CD8-positive, alpha-beta memory T cell (primary cell): Measurements from ENCODE around the gene ANXA2R. TPM values are rescaled to one million over a fixed set of nuclear protein-coding genes. Genes with fewer than 3 reads are reported as not detected.
"Not testable (repeated sequence)": the region's sequence is repeated elsewhere in the genome, so short reads cannot be mapped to it uniquely, and the experiment has no call there.

Experiments used
- CTCF ChIA-PET: fragments of 350-600 bp; sonication (Branson Sonifier 250); formaldehyde crosslinking; loops from one replicate; lab custom pipeline; 2021; ENCODE audit warnings: antibody characterized with exemption; lab: Charles Lee
- POLR2A ChIA-PET: fragments of 350-600 bp; sonication (Branson Sonifier 250); formaldehyde crosslinking; loops from one replicate; lab custom pipeline; 2021; ENCODE audit warnings: antibody characterized with exemption; lab: Charles Lee
- DNase-seq, 5 donors: peaks; one replicate each; pipeline versions ENCODE4 v3.0.0 to v3.0.0-alpha.2; 2020 to 2022; ENCODE audit warnings: mixed read lengths in 1 of 5
- H3K27ac ChIP-seq: one replicate; pipeline ENCODE4 v1.7.0; 2013; ENCODE audit warnings: low read depth, mild to moderate bottlenecking, low read length, moderate library complexity
- H3K27me3 ChIP-seq: 2 replicates; pipeline ENCODE4 v1.7.0; 2013; ENCODE audit warnings: low read length, mild to moderate bottlenecking; ENCODE audit not compliant: insufficient read depth, poor library complexity, severe bottlenecking
- H3K36me3 ChIP-seq: 2 replicates; pipeline ENCODE4 v1.7.0; 2013; ENCODE audit warnings: mild to moderate bottlenecking, low read length, moderate library complexity; ENCODE audit not compliant: insufficient read depth
- H3K4me1 ChIP-seq: 2 replicates; pipeline ENCODE4 v1.7.0; 2013; ENCODE audit warnings: mild to moderate bottlenecking, low read length, moderate library complexity; ENCODE audit not compliant: insufficient read depth
- H3K4me3 ChIP-seq: 2 replicates; pipeline ENCODE4 v1.7.0; 2013; ENCODE audit warnings: mild to moderate bottlenecking, low read length
- H3K9me3 ChIP-seq: 2 replicates; pipeline ENCODE4 v1.7.0; 2013; ENCODE audit warnings: mild to moderate bottlenecking, low read length
- H3K27ac Mint-ChIP-seq, 8 donors: one replicate each; pipeline ENCODE4 v1.8.0; 2020 to 2021; ENCODE audit warnings: mixed read lengths in 8 of 8, mild to moderate bottlenecking in 6 of 8, inconsistent platforms in 3 of 8, moderate library complexity in 3 of 8
- H3K27me3 Mint-ChIP-seq, 2 donors: one replicate each; pipeline ENCODE4 v1.8.0; 2020 to 2021; ENCODE audit warnings: mixed read lengths in 2 of 2, mild to moderate bottlenecking in 1 of 2, moderate library complexity in 1 of 2
- H3K36me3 Mint-ChIP-seq, 3 donors: one replicate each; pipeline ENCODE4 v1.8.0; 2020 to 2021; ENCODE audit warnings: mixed read lengths in 3 of 3, inconsistent platforms in 1 of 3, mild to moderate bottlenecking in 1 of 3
- H3K4me1 Mint-ChIP-seq, 3 donors: one replicate each; pipeline ENCODE4 v1.8.0; 2020 to 2021; ENCODE audit warnings: mixed read lengths in 3 of 3, inconsistent platforms in 1 of 3, mild to moderate bottlenecking in 1 of 3
- H3K4me3 Mint-ChIP-seq, 7 donors: one replicate each; pipeline ENCODE4 v1.8.0; 2020 to 2021; ENCODE audit warnings: mixed read lengths in 7 of 7, mild to moderate bottlenecking in 6 of 7, moderate library complexity in 4 of 7, inconsistent platforms in 2 of 7
- H3K9me3 Mint-ChIP-seq, 5 donors: one replicate each; pipeline ENCODE4 v1.8.0; 2020 to 2022; ENCODE audit warnings: mixed read lengths in 5 of 5, mild to moderate bottlenecking in 3 of 5, moderate library complexity in 2 of 5, inconsistent platforms in 1 of 5
- polyA plus RNA-seq: library from polyadenylated mRNA; unstranded; fragments of 300-500 nt; fragmentation: Illumina TruSeq; gene quantifications from one replicate; pipeline ENCODE4 v1.2.3, GENCODE V29; 2021
- total RNA-seq, 2 experiments: library from RNA; stranded (reverse); gene quantifications; one replicate each; pipeline ENCODE4 v1.2.3, GENCODE V29; 2021

Gene ANXA2R
- total and polyA plus RNA-seq, 3 experiments from 2014 or later: 6.0 to 55.9 (median 6.8) TPM

DNA sequence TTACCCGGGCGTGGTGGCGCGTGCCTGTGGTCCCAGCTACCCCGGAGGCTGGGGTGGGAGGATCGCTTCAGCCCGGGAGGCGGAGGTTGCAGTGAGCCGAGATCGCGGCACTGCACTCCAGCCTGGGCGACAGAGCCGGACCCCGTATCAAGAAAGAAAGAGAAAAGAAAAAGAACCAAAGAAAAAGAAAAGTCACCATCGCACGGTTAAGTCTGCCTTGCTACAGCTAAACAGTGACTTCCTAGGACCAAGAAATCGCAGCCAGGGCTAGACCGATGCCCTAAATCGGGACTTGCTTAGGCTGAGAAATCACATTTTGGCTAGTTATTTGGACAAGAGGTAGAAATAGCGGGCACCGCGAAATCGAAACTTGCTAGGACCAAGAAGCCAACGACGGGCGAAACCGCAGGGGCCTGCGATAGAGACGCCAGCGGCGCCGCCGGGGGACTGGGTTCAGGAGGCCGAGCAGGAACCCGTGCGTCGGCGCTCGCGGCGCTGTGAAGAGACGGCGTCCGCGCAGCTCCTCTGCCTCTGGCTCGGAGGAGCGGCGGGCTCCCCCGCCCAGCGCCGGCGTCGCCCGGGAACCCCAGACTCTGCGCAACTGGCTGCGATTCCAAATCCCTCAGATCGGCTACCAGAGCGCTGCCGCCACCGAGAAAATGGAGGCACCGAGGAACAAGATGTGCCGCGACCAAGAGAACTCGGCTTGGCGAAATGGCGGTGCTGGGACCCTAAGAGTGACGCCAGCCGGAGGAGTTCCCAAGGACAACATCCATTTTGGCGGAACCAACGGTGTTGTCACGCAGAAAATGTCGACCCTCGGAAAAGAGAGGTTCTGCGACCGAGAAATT is 26.1 kb upstream of the ANXA2R start:
- peaks cover 31% of the 10 kb centered on the region for H3K4me1 ChIP-seq
- H3K27ac ChIP-seq: peak overlapping the region; percentile 99
- ChIA-PET CTCF (interaction anchor here (1.2 to 6.1 kb wide), 17 partner anchors 10 to 157 kb away, joined by 3 to 142 read pairs (median 9); partner anchors contain the start of genes ANXA2R and ZNF131), POLR2A (interaction anchor here (0.6 to 5.5 kb wide), 17 partner anchors 17 to 1162 kb away, joined by 3 to 222 read pairs (median 6); partner anchors contain the start of genes ANXA2R, HMGCS1, RIMOC1 and TMEM267)
- H3K9me3 ChIP-seq: no peaks in the 10 kb centered on the region
- Mint-ChIP-seq H3K27ac (peak overlapping the region; percentile 96 to 100 (median 99)), H3K9me3 (peaks cover 0 to 4% (median 2%) of the 10 kb centered on the region in 5 donors), H3K36me3 (peaks cover 6 to 53% (median 13%) of the 10 kb centered on the region in 3 donors), H3K4me3 (peak overlapping the region; percentile 91 to 99 (median 98)), H3K27me3 (no peaks in the 10 kb centered on the region), H3K4me1 (peaks cover 42 to 56% (median 53%) of the 10 kb centered on the region in 3 donors)
- H3K36me3 ChIP-seq: peaks cover 6% of the 10 kb centered on the region
- peak; percentile 62 to 89 (median 83) for DNase-seq
- H3K4me3 ChIP-seq: peak overlapping the region; percentile 99
- no peaks in the 10 kb centered on the region for H3K27me3 ChIP-seq

DNA sequence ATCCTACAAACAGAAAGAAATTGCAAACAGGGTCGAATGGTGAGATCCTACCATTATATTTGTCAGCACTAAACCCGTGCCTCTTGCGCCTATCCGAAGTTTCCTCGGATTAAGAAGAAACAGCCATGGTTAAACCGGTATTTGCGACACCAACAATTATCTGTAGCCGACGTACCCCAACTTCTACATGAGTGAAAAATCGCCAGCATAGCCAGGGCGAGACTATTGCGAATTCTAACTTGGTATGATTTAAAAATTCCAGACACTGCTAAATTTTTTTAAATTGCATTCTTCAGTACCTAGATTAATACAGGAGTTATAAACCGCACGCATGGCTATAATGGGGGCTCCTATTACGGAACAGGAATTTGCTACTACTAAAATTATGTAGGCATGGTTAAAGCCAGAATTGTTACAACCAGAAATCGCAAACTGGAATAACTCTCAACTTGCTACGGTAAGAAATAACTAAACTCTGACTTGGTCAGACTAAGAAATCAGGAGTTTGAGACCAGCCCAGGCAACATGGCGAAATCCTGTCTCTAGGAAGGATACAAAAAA is 25.3 kb upstream of the ANXA2R start:
- peak overlapping the region; percentile 91 to 99 (median 98) for H3K4me3 Mint-ChIP-seq
- peak overlapping the region; percentile 99 for H3K4me3 ChIP-seq
- H3K27me3 ChIP-seq: no peaks in the 10 kb centered on the region
- H3K9me3 Mint-ChIP-seq: peaks cover 0 to 7% (median 2%) of the 10 kb centered on the region in 5 donors
- H3K9me3 ChIP-seq: no peaks in the 10 kb centered on the region
- ChIA-PET CTCF (interaction anchor here (0.7 to 6.1 kb wide), 24 partner anchors 8 to 156 kb away, joined by 3 to 142 read pairs (median 7); partner anchors contain the start of genes ANXA2R and ZNF131), POLR2A (interaction anchor here (0.6 to 5.5 kb wide), 18 partner anchors 16 to 1161 kb away, joined by 3 to 222 read pairs (median 10); partner anchors contain the start of genes ANXA2R, HMGCS1, RIMOC1 and TMEM267)
- peak overlapping the region; percentile 99 for H3K27ac ChIP-seq
- H3K4me1 Mint-ChIP-seq: peaks cover 38 to 50% (median 49%) of the 10 kb centered on the region in 3 donors
- peaks cover 31% of the 10 kb centered on the region for H3K4me1 ChIP-seq
- no peaks in the 10 kb centered on the region for H3K27me3 Mint-ChIP-seq
- peak in 1 of 5 donors; percentile 52 for DNase-seq
- no peaks in the 10 kb centered on the region for H3K36me3 ChIP-seq
- peak overlapping the region; percentile 96 to 100 (median 99) for H3K27ac Mint-ChIP-seq
- peaks cover 2 to 46% (median 6%) of the 10 kb centered on the region in 3 donors for H3K36me3 Mint-ChIP-seq

DNA sequence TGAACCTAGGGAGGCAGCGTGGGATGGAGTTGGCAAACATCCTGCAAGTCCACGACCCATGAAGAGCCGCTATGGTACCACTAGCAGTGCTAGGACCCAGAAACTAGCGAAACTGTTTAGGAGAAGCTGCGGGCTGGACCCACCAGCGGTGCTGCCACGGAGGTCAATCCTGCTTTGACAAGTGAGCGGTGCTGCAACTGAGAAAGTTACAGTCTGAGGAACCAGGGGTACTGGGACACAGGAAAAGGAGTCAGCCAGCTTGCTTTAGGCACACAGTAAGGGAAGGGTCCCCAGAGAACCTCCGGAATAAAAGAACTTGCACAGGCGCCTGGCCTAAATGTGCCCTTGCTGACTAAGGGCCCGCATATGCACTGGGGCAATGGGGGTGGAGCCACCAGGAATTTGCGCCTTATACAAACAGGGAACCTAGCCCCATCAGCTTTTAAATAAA is 23.6 kb upstream of the ANXA2R start:
- Histone ChIP-seq H3K27me3 (no peaks in the 10 kb centered on the region), H3K4me3 (no peak overlapping the region), H3K9me3 (no peaks in the 10 kb centered on the region), H3K4me1 (peaks cover 24% of the 10 kb centered on the region), H3K36me3 (no peaks in the 10 kb centered on the region), H3K27ac (peak overlapping the region; percentile 99)
- Mint-ChIP-seq H3K4me1 (peaks cover 26 to 34% (median 33%) of the 10 kb centered on the region in 3 donors), H3K4me3 (peak overlapping the region; percentile 15 to 99 (median 98)), H3K27ac (peak overlapping the region; percentile 78 to 100 (median 99)), H3K36me3 (peaks cover under 1 to 36% (median 14%) of the 10 kb centered on the region in 3 donors), H3K27me3 (no peaks in the 10 kb centered on the region), H3K9me3 (peaks cover 0 to 12% (median 5%) of the 10 kb centered on the region in 5 donors)
- CTCF ChIA-PET: interaction anchor here (1.5 to 6.1 kb wide), 11 partner anchors 10 to 155 kb away, joined by 3 to 142 read pairs (median 14); partner anchors contain the start of gene ANXA2R
- POLR2A ChIA-PET: interaction anchor here (1.8 to 5.5 kb wide), 7 partner anchors 24 to 420 kb away, joined by 13 to 222 read pairs (median 75); partner anchors contain the start of genes ANXA2R, TMEM267 and ZNF131
- DNase-seq: peak in 1 of 5 donors; percentile 11

DNA sequence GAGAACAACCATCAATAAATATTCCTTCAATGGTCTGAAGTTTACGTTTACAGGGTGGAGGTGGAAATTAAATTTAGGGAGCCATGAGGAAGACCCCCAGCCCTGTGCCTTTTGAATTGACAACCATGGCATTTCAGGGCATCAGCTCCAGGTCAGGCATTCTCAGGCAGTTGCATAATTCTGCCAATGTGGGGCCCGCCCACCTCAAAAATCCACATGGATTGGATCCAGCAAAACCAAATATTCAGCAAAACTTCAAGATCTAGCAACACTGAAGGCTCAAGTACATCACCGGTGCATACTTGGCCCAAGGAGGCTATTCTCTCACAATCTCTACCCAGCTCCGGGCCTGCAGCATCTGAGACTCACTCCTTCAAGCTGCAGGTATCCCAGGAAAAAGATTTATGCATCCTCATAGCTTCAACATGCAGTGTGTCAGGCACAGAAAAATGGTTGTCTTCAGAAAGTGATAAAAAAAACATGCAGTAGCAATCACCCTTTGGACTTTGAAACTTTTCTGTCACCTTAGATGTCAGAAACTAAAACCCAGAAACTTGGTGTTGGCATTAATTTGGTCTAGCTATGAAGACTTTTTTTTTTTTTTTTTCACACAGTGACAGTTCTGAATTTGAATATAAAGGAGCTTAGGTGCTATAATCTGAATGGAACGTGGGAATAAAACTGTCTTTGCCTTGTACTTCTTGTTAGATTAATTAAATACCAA is 21.4 kb upstream of the ANXA2R start:
- ChIA-PET POLR2A (interaction anchor here (0.6 to 1.6 kb wide), 5 partner anchors 12 to 422 kb away, joined by 3 to 7 read pairs (median 4); partner anchors contain the start of gene TMEM267), CTCF (interaction anchor here (1.0 to 2.0 kb wide), 9 partner anchors 10 to 327 kb away, joined by 3 to 6 read pairs (median 3); no protein-coding TSS in a partner anchor)
- Histone ChIP-seq H3K36me3 (no peaks in the 10 kb centered on the region), H3K4me3 (no peak overlapping the region), H3K27ac (no peak overlapping the region), H3K4me1 (peaks cover 9% of the 10 kb centered on the region), H3K27me3 (no peaks in the 10 kb centered on the region), H3K9me3 (no peaks in the 10 kb centered on the region)
- H3K4me1 Mint-ChIP-seq: peaks cover 10 to 19% (median 16%) of the 10 kb centered on the region in 3 donors
- H3K9me3 Mint-ChIP-seq: peaks cover 0 to 12% (median 7%) of the 10 kb centered on the region in 5 donors
- DNase-seq: no peak
- H3K27me3 Mint-ChIP-seq: no peaks in the 10 kb centered on the region
- peak overlapping the region in 7 of 8 donors; percentile 7 to 84 (median 62) for H3K27ac Mint-ChIP-seq
- H3K4me3 Mint-ChIP-seq: peak overlapping the region in 1 of 7 donors; percentile 81
- peaks cover 0 to 21% (median 16%) of the 10 kb centered on the region in 3 donors for H3K36me3 Mint-ChIP-seq

DNA sequence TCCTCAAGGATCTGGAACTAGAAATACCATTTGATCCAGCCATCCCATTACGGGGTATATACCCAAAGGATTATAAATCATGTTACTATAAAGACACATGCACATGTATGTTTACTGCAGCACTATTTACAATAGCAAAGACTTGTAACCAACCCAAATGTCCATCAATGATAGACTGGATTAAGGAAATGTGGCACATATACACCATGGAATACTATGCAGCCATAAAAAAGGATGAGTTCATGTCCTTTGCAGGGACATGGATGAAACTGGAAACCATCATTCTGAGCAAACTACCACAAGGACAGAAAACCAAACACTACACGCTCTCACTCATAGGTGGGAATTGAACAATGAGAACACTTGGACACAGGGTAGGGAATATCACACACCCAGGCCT is 19.9 kb upstream of the ANXA2R start:
- H3K27me3 Mint-ChIP-seq, H3K9me3 ChIP-seq, POLR2A ChIA-PET, H3K27ac ChIP-seq, H3K4me1 ChIP-seq, H3K27me3 ChIP-seq, DNase-seq, H3K4me3 ChIP-seq, H3K36me3 ChIP-seq, CTCF ChIA-PET: not testable (repeated sequence)
- peak overlapping the region in 1 of 7 donors; percentile 60 for H3K4me3 Mint-ChIP-seq
- H3K9me3 Mint-ChIP-seq: peaks cover 0 to 18% (median 14%) of the 10 kb centered on the region in 5 donors
- peaks cover 4 to 33% (median 7%) of the 10 kb centered on the region in 3 donors for H3K36me3 Mint-ChIP-seq
- H3K4me1 Mint-ChIP-seq: peaks cover 10 to 19% (median 16%) of the 10 kb centered on the region in 3 donors
- H3K27ac Mint-ChIP-seq: peak overlapping the region in 3 of 8 donors; percentile 2 to 82 (median 61)

DNA sequence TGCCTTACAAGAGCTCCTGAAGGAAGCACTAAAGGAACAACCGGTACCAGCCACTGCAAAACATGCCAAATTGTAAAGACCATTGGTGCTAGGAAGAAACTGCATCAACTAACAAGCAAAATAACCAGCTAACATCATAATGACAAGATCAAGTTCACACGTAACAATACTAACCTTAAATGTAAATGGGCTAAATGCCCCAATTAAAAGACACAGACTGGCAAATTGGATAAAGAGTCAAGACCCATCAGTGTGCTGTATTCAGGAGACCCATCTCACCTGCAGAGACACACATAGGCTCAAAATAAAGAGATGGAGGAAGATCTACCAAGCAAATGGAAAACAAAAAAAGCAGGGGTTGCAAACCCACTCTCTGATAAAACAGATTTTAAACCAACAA is 15.0 kb upstream of the ANXA2R start:
- H3K27ac ChIP-seq, H3K4me3 Mint-ChIP-seq, H3K4me1 Mint-ChIP-seq, POLR2A ChIA-PET, H3K4me3 ChIP-seq, H3K27ac Mint-ChIP-seq, DNase-seq, H3K27me3 ChIP-seq, H3K27me3 Mint-ChIP-seq, H3K36me3 ChIP-seq, H3K9me3 ChIP-seq, H3K4me1 ChIP-seq, CTCF ChIA-PET: not testable (repeated sequence)
- H3K36me3 Mint-ChIP-seq: peaks cover 10 to 43% (median 19%) of the 10 kb centered on the region in 3 donors
- H3K9me3 Mint-ChIP-seq: peaks cover 0 to 14% (median 4%) of the 10 kb centered on the region in 5 donors

DNA sequence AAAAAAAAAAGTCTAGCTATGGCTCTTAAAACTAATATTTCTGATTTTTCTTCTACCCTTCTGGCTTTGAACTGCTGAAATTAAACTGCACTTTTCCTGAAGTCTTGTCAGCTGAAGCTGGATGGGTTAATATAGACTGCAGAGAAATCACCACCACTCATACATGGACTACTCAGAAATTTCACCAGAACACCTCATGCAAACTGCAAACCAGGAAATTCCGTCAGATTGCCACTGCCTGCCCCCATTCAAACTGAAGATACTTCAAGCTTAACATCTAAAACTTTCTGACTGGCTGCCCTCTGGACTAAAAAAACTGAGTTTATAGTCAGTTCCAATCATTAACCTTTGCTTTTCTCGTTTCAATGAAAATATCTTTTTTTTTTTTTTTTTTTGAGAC is 11.6 kb upstream of the ANXA2R start:
- ChIA-PET POLR2A (no interaction called here), CTCF (interaction anchor here (0.7 to 1.3 kb wide), 5 partner anchors 9 to 433 kb away, joined by 3 to 6 read pairs (median 3); no protein-coding TSS in a partner anchor)
- H3K36me3 Mint-ChIP-seq: peaks cover 10 to 25% (median 19%) of the 10 kb centered on the region in 3 donors
- H3K36me3 ChIP-seq: peaks cover 4% of the 10 kb centered on the region
- H3K9me3 Mint-ChIP-seq: peaks cover 0 to 7% (median 4%) of the 10 kb centered on the region in 5 donors
- no peaks in the 10 kb centered on the region for H3K27me3 Mint-ChIP-seq
- peaks cover 1 to 12% (median 12%) of the 10 kb centered on the region in 3 donors for H3K4me1 Mint-ChIP-seq
- H3K4me3 Mint-ChIP-seq: no peak overlapping the region
- H3K4me3 ChIP-seq: no peak overlapping the region
- no peaks in the 10 kb centered on the region for H3K27me3 ChIP-seq
- DNase-seq: no peak
- peak overlapping the region in 2 of 8 donors; percentile 17 to 74 for H3K27ac Mint-ChIP-seq
- no peaks in the 10 kb centered on the region for H3K4me1 ChIP-seq
- H3K27ac ChIP-seq: no peak overlapping the region
- no peaks in the 10 kb centered on the region for H3K9me3 ChIP-seq
